GM19455 (cell line): Measurements from ENCODE around the gene RCCD1.

Experiments
- ATAC-seq: cut with Tn5 transposase; IDR thresholded peaks from one replicate; pipeline ENCODE4 v1.9.1; 2021; ENCODE audit not compliant: unreplicated experiment

The RCCD1 gene

GRCh38 chr15:90962021-90962420 is 7.3 kb downstream of the RCCD1 start:
- ATAC-seq, result no peak

- ATAC-seq, result no peak
Measured at GRCh38 chr15:90966262-90966661, 11.6 kb downstream of the RCCD1 start.

GRCh38 chr15:90967206-90967605 is 12.5 kb downstream of the RCCD1 start:
- ATAC-seq, result no peak

- ATAC-seq, result no peak
Measured at GRCh38 chr15:90968434-90968833, 13.8 kb downstream of the RCCD1 start.

- no peak for ATAC-seq
Measured at GRCh38 chr15:90970274-90970673, 15.6 kb downstream of the RCCD1 start.

GRCh38 chr15:90972133-90972532 is 17.4 kb downstream of the RCCD1 start:
- ATAC-seq, result no peak

- ATAC-seq, result no peak
Measured at GRCh38 chr15:90974216-90974615, 19.5 kb downstream of the RCCD1 start.

- no peak for ATAC-seq
Measured at GRCh38 chr15:90979582-90979981, 24.9 kb downstream of the RCCD1 start.

GRCh38 chr15:90981681-90982080 is 27.0 kb downstream of the RCCD1 start:
- peak; percentile 72 for ATAC-seq

GRCh38 chr15:90982135-90982534 is 27.5 kb downstream of the RCCD1 start:
- ATAC-seq, result peak; percentile 45

- ATAC-seq, result peak; percentile 71
Measured at GRCh38 chr15:90986790-90987507, 32.3 kb downstream of the RCCD1 start.

GRCh38 chr15:90987561-90988141 is 33.0 kb downstream of the RCCD1 start:
- ATAC-seq, result no peak

GRCh38 chr15:90988296-90988695 is 33.6 kb downstream of the RCCD1 start:
- ATAC-seq, result no peak

GRCh38 chr15:90989040-90989768 is 34.5 kb downstream of the RCCD1 start:
- ATAC-seq, result no peak

- ATAC-seq, result no peak
Measured at GRCh38 chr15:90990446-90990845, 35.8 kb downstream of the RCCD1 start.

GRCh38 chr15:90991587-90992285 is 37.1 kb downstream of the RCCD1 start:
- no peak for ATAC-seq

GRCh38 chr15:90994059-90994416 is 39.4 kb downstream of the RCCD1 start:
- peak; percentile 28 for ATAC-seq

- peak; percentile 89 for ATAC-seq
Measured at GRCh38 chr15:90994417-90995311, 40.0 kb downstream of the RCCD1 start, which contains the start of gene PRC1. PRC1 (minus strand) TSS chr15:90994535; CDS start chr15:90994417, 118 bp downstream.

- no peak for ATAC-seq
Measured at GRCh38 chr15:90998737-90999136, 44.1 kb downstream of the RCCD1 start.

GRCh38 chr15:91001209-91001608 is 46.5 kb downstream of the RCCD1 start:
- ATAC-seq, result no peak
